Colonic mucosa (tissue), 4 donors: ENCODE results near the gene RP9. TPM values are rescaled to one million over a fixed set of nuclear protein-coding genes. Genes with fewer than 3 reads are reported as not detected.

Source experiments
- DNase-seq: peaks from one replicate; pipeline ENCODE4 v3.0.0-alpha.2; 2020
- H3K27ac ChIP-seq: fragments of 200-600 bp; one replicate; pipeline ENCODE4 v1.8.0; 2021
- H3K27me3 ChIP-seq: fragments of 200-600 bp; one replicate; pipeline ENCODE4 v1.8.0; 2021
- H3K36me3 ChIP-seq: fragments of 200-600 bp; one replicate; pipeline ENCODE4 v1.8.0; 2021
- H3K4me1 ChIP-seq: fragments of 200-600 bp; one replicate; pipeline ENCODE4 v1.8.0; 2021; ENCODE audit warnings: mild to moderate bottlenecking
- H3K4me3 ChIP-seq: fragments of 200-600 bp; one replicate; pipeline ENCODE4 v1.8.0; 2021
- H3K9ac ChIP-seq, 2 donors: one replicate each; pipeline ENCODE4 v1.7.0; 2013; ENCODE audit warnings: control low read depth in 2 of 2, low read depth in 2 of 2, low read length in 2 of 2
- H3K9me3 ChIP-seq: fragments of 200-600 bp; one replicate; pipeline ENCODE4 v1.8.0; 2021
- CTCF ChIP-seq: fragments of 200-600 bp; IDR thresholded peaks from one replicate; pipeline ENCODE4 v1.8.0; 2022; ENCODE audit warnings: antibody characterized with exemption, mild to moderate bottlenecking
- intact Hi-C: fragments of 100-400 bp; cut with DNase I; formaldehyde crosslinking; loops from one replicate; pipeline ENCODE4 v1.14.1; 2022
- total RNA-seq, 2 donors: library from RNA; stranded (reverse); fragmentation: NEBNext Ultra II Directional in 1 of 2; extraction: Animal tissue kit (Norgen Biotek cat#: 25700) in 1 of 2; gene quantifications; one replicate each; pipeline ENCODE4 v1.2.1, GENCODE V29; 2021
- donor health status: healthy.
- donor health status: DM: no; HTN: no; CAD: no.
- donor health status: DM: no; HTN: no; CAD: no.

The RP9 gene
- total RNA-seq, 2 donors from 2014 or later = 9.5 to 10.0 TPM

- intact Hi-C loops = no loop called here
- Histone ChIP-seq H3K4me3 (no peak overlapping the region), H3K36me3 (no peaks in the 10 kb centered on the region), H3K4me1 (no peaks in the 10 kb centered on the region), H3K27ac (no peak overlapping the region), H3K9me3 (no peaks in the 10 kb centered on the region), H3K27me3 (no peaks in the 10 kb centered on the region), H3K9ac (no peak overlapping the region)
- TF ChIP-seq CTCF = no peak
- no peak for DNase-seq
Observed at GRCh38 chr7:33093266-33093665, 15.9 kb downstream of the RP9 start.

GRCh38 chr7:33091641-33092191 is 17.5 kb downstream of the RP9 start:
- no peak for DNase-seq
- Histone ChIP-seq H3K9ac (no peak overlapping the region), H3K4me3 (no peak overlapping the region), H3K27me3 (no peaks in the 10 kb centered on the region), H3K27ac (no peak overlapping the region), H3K4me1 (no peaks in the 10 kb centered on the region), H3K9me3 (no peaks in the 10 kb centered on the region), H3K36me3 (no peaks in the 10 kb centered on the region)
- TF ChIP-seq CTCF = no peak
- intact Hi-C loops = no loop called here

- no peaks in the 10 kb centered on the region for H3K27me3 ChIP-seq
- no peak for DNase-seq
- intact Hi-C loops = no loop called here
- no peak overlapping the region for H3K27ac ChIP-seq
- H3K36me3 ChIP-seq = no peaks in the 10 kb centered on the region
- no peaks in the 10 kb centered on the region for H3K4me1 ChIP-seq
- H3K9ac ChIP-seq = no peak overlapping the region
- no peak overlapping the region for H3K4me3 ChIP-seq
- no peaks in the 10 kb centered on the region for H3K9me3 ChIP-seq
- no peak for TF ChIP-seq CTCF
Observed at GRCh38 chr7:33091111-33091531, 18.1 kb downstream of the RP9 start.

GRCh38 chr7:33089142-33089541 is 20.1 kb downstream of the RP9 start:
- no peak overlapping the region for H3K4me3 ChIP-seq
- H3K27ac ChIP-seq = no peak overlapping the region
- H3K27me3 ChIP-seq = no peaks in the 10 kb centered on the region
- intact Hi-C loops = no loop called here
- H3K9ac ChIP-seq = no peak overlapping the region
- H3K9me3 ChIP-seq = no peaks in the 10 kb centered on the region
- no peak for DNase-seq
- H3K4me1 ChIP-seq = no peaks in the 10 kb centered on the region
- H3K36me3 ChIP-seq = no peaks in the 10 kb centered on the region
- TF ChIP-seq CTCF = no peak

GRCh38 chr7:33087858-33088257 is 21.3 kb downstream of the RP9 start:
- Histone ChIP-seq H3K4me3 (no peak overlapping the region), H3K9ac (no peak overlapping the region), H3K4me1 (no peaks in the 10 kb centered on the region), H3K36me3 (no peaks in the 10 kb centered on the region), H3K9me3 (no peaks in the 10 kb centered on the region), H3K27me3 (no peaks in the 10 kb centered on the region), H3K27ac (no peak overlapping the region)
- intact Hi-C loops = no loop called here
- no peak for DNase-seq
- TF ChIP-seq CTCF = no peak

GRCh38 chr7:33087356-33087755 is 21.8 kb downstream of the RP9 start:
- Histone ChIP-seq H3K9ac (no peak overlapping the region), H3K9me3 (no peaks in the 10 kb centered on the region), H3K27ac (no peak overlapping the region), H3K27me3 (no peaks in the 10 kb centered on the region), H3K4me1 (no peaks in the 10 kb centered on the region), H3K4me3 (no peak overlapping the region), H3K36me3 (no peaks in the 10 kb centered on the region)
- no peak for TF ChIP-seq CTCF
- DNase-seq = no peak
- intact Hi-C loops = no loop called here
